ENCODE measurements around the gene KCNK7.
"Not testable (repeated sequence)": the region's sequence is repeated elsewhere in the genome, so short reads cannot be mapped to it uniquely, and the experiment has no call there.

KCNK7 gene

GRCh38 chr11:65595543-65596281, at the start of gene KCNK7:
KCNK7 (minus strand) TSS chr11:65595800; CDS start chr11:65595772, 28 bp downstream.
- no peak for DNase-seq (ENCODE audit: low read depth in 2 of 2, low spot score in 1 of 2)

- DNase-seq (ENCODE audit: low read depth in 2 of 2, low spot score in 1 of 2): no peak
These were observed 49.2 kb upstream of the KCNK7 start for GRCh38 chr11:65644837-65645236.

GRCh38 chr11:65643971-65644370, 48.4 kb upstream of the KCNK7 start:
- no peak for DNase-seq (ENCODE audit: low read depth in 2 of 2, low spot score in 1 of 2)

GRCh38 chr11:65642014-65642671, 46.5 kb upstream of the KCNK7 start:
- DNase-seq (ENCODE audit: low read depth in 2 of 2, low spot score in 1 of 2): no peak

GRCh38 chr11:65641297-65642013, 45.9 kb upstream of the KCNK7 start:
- DNase-seq (ENCODE audit: low read depth in 2 of 2, low spot score in 1 of 2): no peak

GRCh38 chr11:65640483-65641296, 45.1 kb upstream of the KCNK7 start:
- DNase-seq (ENCODE audit: low read depth in 2 of 2, low spot score in 1 of 2): no peak

- peak in 1 of 2 donors; percentile 42 for DNase-seq (ENCODE audit: low read depth in 2 of 2, low spot score in 1 of 2)
These were observed 44.3 kb upstream of the KCNK7 start for GRCh38 chr11:65639623-65640482.

- DNase-seq (ENCODE audit: low read depth in 2 of 2, low spot score in 1 of 2): not testable (repeated sequence)
These were observed 43.6 kb upstream of the KCNK7 start for GRCh38 chr11:65639228-65639597.

- DNase-seq (ENCODE audit: low read depth in 2 of 2, low spot score in 1 of 2): peak in 1 of 2 donors; percentile 57
These were observed 42.3 kb upstream of the KCNK7 start, which contains the start of gene SIPA1 for GRCh38 chr11:65637794-65638419. SIPA1 (plus strand) TSS chr11:65638101; CDS start chr11:65640922, 2,821 bp downstream.

- no peak for DNase-seq (ENCODE audit: low read depth in 2 of 2, low spot score in 1 of 2)
These were observed 41.5 kb upstream of the KCNK7 start for GRCh38 chr11:65637032-65637557.

GRCh38 chr11:65636108-65637031, 40.8 kb upstream of the KCNK7 start:
- DNase-seq (ENCODE audit: low read depth in 2 of 2, low spot score in 1 of 2): no peak

- no peak for DNase-seq (ENCODE audit: low read depth in 2 of 2, low spot score in 1 of 2)
These were observed 39.5 kb upstream of the KCNK7 start for GRCh38 chr11:65634905-65635731.

- DNase-seq (ENCODE audit: low read depth in 2 of 2, low spot score in 1 of 2): no peak
These were observed 38.8 kb upstream of the KCNK7 start for GRCh38 chr11:65634440-65634839.

GRCh38 chr11:65634109-65634436, 38.5 kb upstream of the KCNK7 start:
- no peak for DNase-seq (ENCODE audit: low read depth in 2 of 2, low spot score in 1 of 2)

GRCh38 chr11:65633390-65634108, 37.9 kb upstream of the KCNK7 start:
- DNase-seq (ENCODE audit: low read depth in 2 of 2, low spot score in 1 of 2): no peak

- DNase-seq (ENCODE audit: low read depth in 2 of 2, low spot score in 1 of 2): no peak
These were observed 34.6 kb upstream of the KCNK7 start for GRCh38 chr11:65630215-65630614.

- no peak for DNase-seq (ENCODE audit: low read depth in 2 of 2, low spot score in 1 of 2)
These were observed 34.0 kb upstream of the KCNK7 start for GRCh38 chr11:65629579-65629978.

Measured in stimulated activated CD8-positive, alpha-beta memory T cell treated with anti-CD3 and anti-CD28 coated beads, Interleukin-4, amount 100 ng/mL, for 1 hour (primary cell).